ENCODE measurements around the gene SPRED3.
"Not testable (repeated sequence)": the region's sequence is repeated elsewhere in the genome, so short reads cannot be mapped to it uniquely, and the experiment has no call there.

SPRED3 gene

GRCh38 chr19:38402967-38403674 is 14.6 kb downstream of the SPRED3 start, which contains the start of gene FAM98C:
Gene FAM98C, plus strand, starts transcription at chr19:38403093. Its CDS starts 61 bp downstream, at chr19:38403154.
- H3K27ac ChIP-seq: peak within 1 kb of the TSS; percentile 75
- TF ChIP-seq ZFX (IDR thresholded peaks at IDR 0.05; ENCODE audit: borderline replicate concordance): no peak
- TF ChIP-seq CTCF (IDR thresholded peaks at IDR 0.05): peak; percentile 93

GRCh38 chr19:38404858-38405257 is 16.4 kb downstream of the SPRED3 start:
- H3K27ac ChIP-seq: no peak overlapping the region
- no peak for TF ChIP-seq ZFX (IDR thresholded peaks at IDR 0.05; ENCODE audit: borderline replicate concordance)

- no peak overlapping the region for H3K27ac ChIP-seq
- no peak for TF ChIP-seq CTCF (IDR thresholded peaks at IDR 0.05)
- TF ChIP-seq ZFX (IDR thresholded peaks at IDR 0.05; ENCODE audit: borderline replicate concordance): no peak
Observed at GRCh38 chr19:38405276-38405675, 16.8 kb downstream of the SPRED3 start.

GRCh38 chr19:38409631-38410133 is 21.2 kb downstream of the SPRED3 start:
- H3K27ac ChIP-seq: no peak overlapping the region

GRCh38 chr19:38410407-38410806 is 21.9 kb downstream of the SPRED3 start:
- H3K27ac ChIP-seq: not testable (repeated sequence)

More at GRCh38 chr19:38409631-38410133, 21.2 kb downstream of the SPRED3 start:
- no peak for TF ChIP-seq CTCF (IDR thresholded peaks at IDR 0.05)
- TF ChIP-seq ZFX (IDR thresholded peaks at IDR 0.05; ENCODE audit: borderline replicate concordance): no peak

GRCh38 chr19:38411041-38411712 is 22.7 kb downstream of the SPRED3 start:
- TF ChIP-seq CTCF (IDR thresholded peaks at IDR 0.05): no peak
- TF ChIP-seq ZFX (IDR thresholded peaks at IDR 0.05; ENCODE audit: borderline replicate concordance): no peak
- no peak overlapping the region for H3K27ac ChIP-seq

- H3K27ac ChIP-seq: not testable (repeated sequence)
Observed at GRCh38 chr19:38411898-38412297, 23.4 kb downstream of the SPRED3 start.

GRCh38 chr19:38412491-38412890 is 24.0 kb downstream of the SPRED3 start:
- H3K27ac ChIP-seq: no peak overlapping the region
- TF ChIP-seq ZFX (IDR thresholded peaks at IDR 0.05; ENCODE audit: borderline replicate concordance): no peak
- TF ChIP-seq CTCF (IDR thresholded peaks at IDR 0.05): no peak
